T-helper 22 cell (primary cell): ENCODE data around the gene DEDD.

Experiments used
- DNase-seq: peaks from one replicate; pipeline ENCODE4 v3.0.0-alpha.2; 2020; ENCODE audit warnings: low read depth

The DEDD gene

DNA sequence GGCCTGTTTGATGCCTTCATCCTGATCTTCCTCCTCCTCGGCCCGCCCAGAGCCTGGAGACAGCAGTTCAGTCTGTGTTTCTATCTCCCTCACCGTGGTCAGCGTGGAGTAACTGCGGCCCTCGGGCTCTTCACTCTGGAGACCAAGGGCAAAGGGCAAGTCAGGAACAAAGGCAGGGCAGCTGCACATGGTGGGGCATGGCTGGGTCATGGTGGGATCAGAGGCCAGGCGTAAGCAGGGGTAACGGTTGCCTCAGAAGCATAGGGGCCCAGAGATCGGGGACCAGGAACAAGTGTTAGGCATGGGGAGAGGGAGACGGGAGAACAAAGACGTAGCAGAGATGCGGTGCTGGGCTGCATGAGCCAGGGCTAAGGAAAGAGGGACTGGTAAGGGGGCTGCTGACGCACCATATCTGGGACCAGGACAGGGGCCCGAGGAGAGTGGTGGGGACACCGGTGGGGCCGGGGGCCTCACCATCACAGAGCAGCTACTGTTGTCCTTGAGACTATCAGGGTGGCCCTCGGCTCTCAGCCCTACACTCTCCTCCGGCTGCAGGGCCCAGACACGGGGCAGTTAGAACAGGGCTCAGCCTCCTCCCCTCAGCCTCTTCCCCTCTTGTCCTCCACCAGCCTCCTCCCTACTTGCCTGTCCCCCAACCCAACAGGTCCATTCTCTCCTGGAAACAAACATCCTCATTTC lies 59.6 kb downstream of the DEDD start:
- no peak for DNase-seq

DNA sequence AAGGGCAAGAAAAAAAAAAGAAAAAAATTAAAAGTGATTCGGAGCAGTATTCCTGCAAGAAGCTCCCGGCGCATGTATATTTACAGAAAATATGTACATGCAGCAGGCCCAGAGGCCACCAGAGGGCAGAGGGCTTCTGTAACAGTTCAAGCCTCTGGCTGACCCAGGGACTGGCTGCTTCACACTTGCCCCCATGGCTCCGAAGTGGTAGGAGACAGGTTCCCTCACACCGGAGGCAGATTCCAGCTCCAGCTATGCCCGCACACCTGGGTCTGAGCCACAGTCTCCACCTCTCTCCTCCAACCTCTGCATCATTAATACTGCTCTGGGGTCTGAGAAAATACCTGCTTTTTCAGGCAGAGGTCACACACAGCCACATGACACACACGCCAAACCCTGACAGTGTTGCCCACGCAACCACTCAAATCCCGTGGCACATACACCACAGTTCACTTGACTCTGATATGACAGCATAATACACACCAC lies 60.5 kb downstream of the DEDD start:
- no peak for DNase-seq
